HEK293T (cell line): ENCODE data around the gene DRD2.

Experiments
- ARNT ChIP-seq: fragments of 450-650 bp; IDR thresholded peaks from 2 replicates; pipeline ENCODE4 v1.6.1; 2017; ENCODE audit warnings: mild to moderate bottlenecking
- BHLHE40 ChIP-seq: fragments of 450-650 bp; IDR thresholded peaks from 2 replicates; pipeline ENCODE4 v1.6.1; 2016; ENCODE audit warnings: mild to moderate bottlenecking, moderate library complexity, borderline replicate concordance
- FOXK2 ChIP-seq: fragments of 450-650 bp; IDR thresholded peaks from 2 replicates; pipeline ENCODE4 v1.6.1; 2016; ENCODE audit warnings: mild to moderate bottlenecking
- FOXM1 ChIP-seq: fragments of 450-650 bp; IDR thresholded peaks from 2 replicates; pipeline ENCODE4 v1.6.1; 2017; ENCODE audit warnings: mild to moderate bottlenecking, borderline replicate concordance
- HDGF ChIP-seq: fragments of 450-650 bp; IDR thresholded peaks from 2 replicates; pipeline ENCODE4 v1.6.1; 2017; ENCODE audit warnings: antibody characterized with exemption, borderline replicate concordance
- L3MBTL2 ChIP-seq: fragments of 450-650 bp; conservative IDR thresholded peaks from 2 replicates; pipeline ENCODE4 v1.6.1; 2016; ENCODE audit warnings: mild to moderate bottlenecking
- NFRKB ChIP-seq: fragments of 450-650 bp; IDR thresholded peaks from 2 replicates; pipeline ENCODE4 v1.6.1; 2016; ENCODE audit warnings: mild to moderate bottlenecking, moderate library complexity
- PKNOX1 ChIP-seq: fragments of 450-650 bp; IDR thresholded peaks from 2 replicates; pipeline ENCODE4 v1.6.1; 2016
- TARDBP ChIP-seq: fragments of 450-650 bp; IDR thresholded peaks from 2 replicates; pipeline ENCODE4 v1.6.1; 2016

- no peak for TF ChIP-seq HDGF
- no peak for TF ChIP-seq FOXM1
- TF ChIP-seq BHLHE40: no peak
- no peak for TF ChIP-seq ARNT
- TF ChIP-seq NFRKB: no peak
- no peak for TF ChIP-seq L3MBTL2
- no peak for TF ChIP-seq PKNOX1
- TF ChIP-seq TARDBP: no peak
- no peak for TF ChIP-seq FOXK2
These were observed 30.6 kb downstream of the DRD2 start for GRCh38 chr11:113444502-113445123.
